ENCODE data around the gene ATXN10. TPM values are rescaled to one million over a fixed set of nuclear protein-coding genes. Genes with fewer than 3 reads are reported as not detected.

Gene ATXN10
- total and polyA plus RNA-seq, 2 of the 13 experiments (the other 11 are each of a cell fraction or from before 2014, with no cell fraction given), result 60.1 to 194 TPM

- TF ChIP-seq, protein P1, sequence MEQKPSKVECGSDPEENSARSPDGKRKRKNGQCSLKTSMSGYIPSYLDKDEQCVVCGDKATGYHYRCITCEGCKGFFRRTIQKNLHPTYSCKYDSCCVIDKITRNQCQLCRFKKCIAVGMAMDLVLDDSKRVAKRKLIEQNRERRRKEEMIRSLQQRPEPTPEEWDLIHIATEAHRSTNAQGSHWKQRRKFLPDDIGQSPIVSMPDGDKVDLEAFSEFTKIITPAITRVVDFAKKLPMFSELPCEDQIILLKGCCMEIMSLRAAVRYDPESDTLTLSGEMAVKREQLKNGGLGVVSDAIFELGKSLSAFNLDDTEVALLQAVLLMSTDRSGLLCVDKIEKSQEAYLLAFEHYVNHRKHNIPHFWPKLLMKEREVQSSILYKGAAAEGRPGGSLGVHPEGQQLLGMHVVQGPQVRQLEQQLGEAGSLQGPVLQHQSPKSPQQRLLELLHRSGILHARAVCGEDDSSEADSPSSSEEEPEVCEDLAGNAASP (CRISPR knock-in tag; IDR thresholded peaks at IDR 0.05; ENCODE audit: borderline replicate concordance), result peak; percentile 53; the same call in 1 of the 2 replicates
- TF ChIP-seq TCF7 (IDR thresholded peaks at IDR 0.05; ENCODE audit: low read depth) (peak; percentile 46; the same call in 1 of the 2 replicates), HMG20B (CRISPR knock-in tag; conservative IDR thresholded peaks at IDR 0.05) (0 out of 2 replicates have a peak, but pooled peaks have one; percentile 28), KMT2B (CRISPR knock-in tag; IDR thresholded peaks at IDR 0.05) (no peak), ZSCAN25 (CRISPR knock-in tag; IDR thresholded peaks at IDR 0.05) (no peak), ZNF674 (CRISPR knock-in tag; IDR thresholded peaks at IDR 0.05; ENCODE audit: low read depth) (no peak), ZMYM3 (CRISPR knock-in tag; IDR thresholded peaks at IDR 0.05) (peak; percentile 83), SCMH1 (CRISPR knock-in tag; IDR thresholded peaks at IDR 0.05; ENCODE audit: borderline replicate concordance) (no peak), SMYD3 (CRISPR knock-in tag; IDR thresholded peaks at IDR 0.05) (no peak), ZNF737 (CRISPR knock-in tag; IDR thresholded peaks at IDR 0.05; ENCODE audit: borderline replicate concordance) (no peak), ZNF550 (CRISPR knock-in tag; IDR thresholded peaks at IDR 0.05; ENCODE audit: borderline replicate concordance) (no peak), ZNF644 (CRISPR knock-in tag; IDR thresholded peaks at IDR 0.05; ENCODE audit: low read depth) (peak; percentile 57; the same call in 1 of the 2 replicates), ZFP41 (CRISPR knock-in tag; IDR thresholded peaks at IDR 0.05; ENCODE audit: borderline replicate concordance) (no peak), ZNF160 (CRISPR knock-in tag; IDR thresholded peaks at IDR 0.05) (no peak), ZEB1 (IDR thresholded peaks at IDR 0.05; ENCODE audit: insufficient replicate concordance, low read depth) (no peak)
- TF ChIP-seq, protein P2, sequence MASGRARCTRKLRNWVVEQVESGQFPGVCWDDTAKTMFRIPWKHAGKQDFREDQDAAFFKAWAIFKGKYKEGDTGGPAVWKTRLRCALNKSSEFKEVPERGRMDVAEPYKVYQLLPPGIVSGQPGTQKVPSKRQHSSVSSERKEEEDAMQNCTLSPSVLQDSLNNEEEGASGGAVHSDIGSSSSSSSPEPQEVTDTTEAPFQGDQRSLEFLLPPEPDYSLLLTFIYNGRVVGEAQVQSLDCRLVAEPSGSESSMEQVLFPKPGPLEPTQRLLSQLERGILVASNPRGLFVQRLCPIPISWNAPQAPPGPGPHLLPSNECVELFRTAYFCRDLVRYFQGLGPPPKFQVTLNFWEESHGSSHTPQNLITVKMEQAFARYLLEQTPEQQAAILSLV (CRISPR knock-in tag; IDR thresholded peaks at IDR 0.05; ENCODE audit: borderline replicate concordance), result 0 out of 2 replicates have a peak, but pooled peaks have one; percentile 34
- TF ChIP-seq, protein P3, sequence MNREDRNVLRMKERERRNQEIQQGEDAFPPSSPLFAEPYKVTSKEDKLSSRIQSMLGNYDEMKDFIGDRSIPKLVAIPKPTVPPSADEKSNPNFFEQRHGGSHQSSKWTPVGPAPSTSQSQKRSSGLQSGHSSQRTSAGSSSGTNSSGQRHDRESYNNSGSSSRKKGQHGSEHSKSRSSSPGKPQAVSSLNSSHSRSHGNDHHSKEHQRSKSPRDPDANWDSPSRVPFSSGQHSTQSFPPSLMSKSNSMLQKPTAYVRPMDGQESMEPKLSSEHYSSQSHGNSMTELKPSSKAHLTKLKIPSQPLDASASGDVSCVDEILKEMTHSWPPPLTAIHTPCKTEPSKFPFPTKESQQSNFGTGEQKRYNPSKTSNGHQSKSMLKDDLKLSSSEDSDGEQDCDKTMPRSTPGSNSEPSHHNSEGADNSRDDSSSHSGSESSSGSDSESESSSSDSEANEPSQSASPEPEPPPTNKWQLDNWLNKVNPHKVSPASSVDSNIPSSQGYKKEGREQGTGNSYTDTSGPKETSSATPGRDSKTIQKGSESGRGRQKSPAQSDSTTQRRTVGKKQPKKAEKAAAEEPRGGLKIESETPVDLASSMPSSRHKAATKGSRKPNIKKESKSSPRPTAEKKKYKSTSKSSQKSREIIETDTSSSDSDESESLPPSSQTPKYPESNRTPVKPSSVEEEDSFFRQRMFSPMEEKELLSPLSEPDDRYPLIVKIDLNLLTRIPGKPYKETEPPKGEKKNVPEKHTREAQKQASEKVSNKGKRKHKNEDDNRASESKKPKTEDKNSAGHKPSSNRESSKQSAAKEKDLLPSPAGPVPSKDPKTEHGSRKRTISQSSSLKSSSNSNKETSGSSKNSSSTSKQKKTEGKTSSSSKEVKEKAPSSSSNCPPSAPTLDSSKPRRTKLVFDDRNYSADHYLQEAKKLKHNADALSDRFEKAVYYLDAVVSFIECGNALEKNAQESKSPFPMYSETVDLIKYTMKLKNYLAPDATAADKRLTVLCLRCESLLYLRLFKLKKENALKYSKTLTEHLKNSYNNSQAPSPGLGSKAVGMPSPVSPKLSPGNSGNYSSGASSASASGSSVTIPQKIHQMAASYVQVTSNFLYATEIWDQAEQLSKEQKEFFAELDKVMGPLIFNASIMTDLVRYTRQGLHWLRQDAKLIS (CRISPR knock-in tag; IDR thresholded peaks at IDR 0.05), result no peak
- TF ChIP-seq, protein P4, sequence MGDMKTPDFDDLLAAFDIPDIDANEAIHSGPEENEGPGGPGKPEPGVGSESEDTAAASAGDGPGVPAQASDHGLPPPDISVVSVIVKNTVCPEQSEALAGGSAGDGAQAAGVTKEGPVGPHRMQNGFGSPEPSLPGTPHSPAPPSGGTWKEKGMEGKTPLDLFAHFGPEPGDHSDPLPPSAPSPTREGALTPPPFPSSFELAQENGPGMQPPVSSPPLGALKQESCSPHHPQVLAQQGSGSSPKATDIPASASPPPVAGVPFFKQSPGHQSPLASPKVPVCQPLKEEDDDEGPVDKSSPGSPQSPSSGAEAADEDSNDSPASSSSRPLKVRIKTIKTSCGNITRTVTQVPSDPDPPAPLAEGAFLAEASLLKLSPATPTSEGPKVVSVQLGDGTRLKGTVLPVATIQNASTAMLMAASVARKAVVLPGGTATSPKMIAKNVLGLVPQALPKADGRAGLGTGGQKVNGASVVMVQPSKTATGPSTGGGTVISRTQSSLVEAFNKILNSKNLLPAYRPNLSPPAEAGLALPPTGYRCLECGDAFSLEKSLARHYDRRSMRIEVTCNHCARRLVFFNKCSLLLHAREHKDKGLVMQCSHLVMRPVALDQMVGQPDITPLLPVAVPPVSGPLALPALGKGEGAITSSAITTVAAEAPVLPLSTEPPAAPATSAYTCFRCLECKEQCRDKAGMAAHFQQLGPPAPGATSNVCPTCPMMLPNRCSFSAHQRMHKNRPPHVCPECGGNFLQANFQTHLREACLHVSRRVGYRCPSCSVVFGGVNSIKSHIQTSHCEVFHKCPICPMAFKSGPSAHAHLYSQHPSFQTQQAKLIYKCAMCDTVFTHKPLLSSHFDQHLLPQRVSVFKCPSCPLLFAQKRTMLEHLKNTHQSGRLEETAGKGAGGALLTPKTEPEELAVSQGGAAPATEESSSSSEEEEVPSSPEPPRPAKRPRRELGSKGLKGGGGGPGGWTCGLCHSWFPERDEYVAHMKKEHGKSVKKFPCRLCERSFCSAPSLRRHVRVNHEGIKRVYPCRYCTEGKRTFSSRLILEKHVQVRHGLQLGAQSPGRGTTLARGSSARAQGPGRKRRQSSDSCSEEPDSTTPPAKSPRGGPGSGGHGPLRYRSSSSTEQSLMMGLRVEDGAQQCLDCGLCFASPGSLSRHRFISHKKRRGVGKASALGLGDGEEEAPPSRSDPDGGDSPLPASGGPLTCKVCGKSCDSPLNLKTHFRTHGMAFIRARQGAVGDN (CRISPR knock-in tag; IDR thresholded peaks at IDR 0.05), result peak; percentile 84
Observed at GRCh38 chr22:45629469-45630089, 42.1 kb upstream of the ATXN10 start (continued).

Measured in HepG2 (cell line).